Adipocyte (in vitro differentiated cells): Measurements from ENCODE around the gene PCF11.
"Not testable (repeated sequence)": the region's sequence is repeated elsewhere in the genome, so short reads cannot be mapped to it uniquely, and the experiment has no call there.

Experiments
- DNase-seq: peaks from one replicate; pipeline ENCODE4 v3.0.0-alpha.2; 2015; ENCODE audit warnings: low read depth
- H3K27me3 ChIP-seq: replicated peaks from 2 replicates; pipeline ENCODE4 v1.7.0; 2013; ENCODE audit warnings: mild to moderate bottlenecking, low read length, moderate library complexity; ENCODE audit not compliant: control insufficient read depth, insufficient read depth
- H3K36me3 ChIP-seq: 2 replicates; pipeline ENCODE4 v1.7.0; 2013; ENCODE audit warnings: low read length, mild to moderate bottlenecking, moderate library complexity; ENCODE audit not compliant: control insufficient read depth, insufficient read depth, severe bottlenecking
- H3K4me1 ChIP-seq: 2 replicates; pipeline ENCODE4 v1.7.0; 2013; ENCODE audit warnings: mild to moderate bottlenecking, low read length, moderate library complexity; ENCODE audit not compliant: control insufficient read depth, insufficient read depth
- H3K4me3 ChIP-seq: 2 replicates; pipeline ENCODE4 v1.7.0; 2013; ENCODE audit warnings: mild to moderate bottlenecking, low read length, moderate library complexity
- H3K9ac ChIP-seq: 2 replicates; pipeline ENCODE4 v1.7.0; 2013; ENCODE audit warnings: mild to moderate bottlenecking, low read length, moderate library complexity
- H3K9me3 ChIP-seq: 2 replicates; pipeline ENCODE4 v1.7.0; 2013; ENCODE audit warnings: mild to moderate bottlenecking, low read length, moderate library complexity; ENCODE audit not compliant: control insufficient read depth

The PCF11 gene

DNA sequence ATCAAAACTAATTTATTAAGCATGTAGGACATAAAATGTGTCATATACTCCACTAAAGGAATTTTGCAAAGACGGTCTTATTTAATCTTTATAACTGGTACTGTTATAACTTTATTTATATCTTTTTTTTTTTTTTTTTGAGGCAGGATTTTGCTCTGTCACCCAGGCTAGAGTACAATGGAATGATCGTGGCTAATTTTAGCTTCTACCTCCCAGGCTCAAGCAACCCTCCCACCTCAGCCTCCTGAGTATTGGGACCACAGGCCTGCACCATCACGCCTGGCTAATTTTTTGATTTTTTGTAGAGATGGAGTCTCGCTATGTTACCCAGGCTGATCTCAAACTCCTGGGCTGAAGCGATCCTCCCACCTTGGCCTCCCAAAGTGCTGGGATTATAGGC is 31.4 kb upstream of the PCF11 start:
- peaks cover 5% of the 10 kb centered on the region for H3K4me1 ChIP-seq

DNA sequence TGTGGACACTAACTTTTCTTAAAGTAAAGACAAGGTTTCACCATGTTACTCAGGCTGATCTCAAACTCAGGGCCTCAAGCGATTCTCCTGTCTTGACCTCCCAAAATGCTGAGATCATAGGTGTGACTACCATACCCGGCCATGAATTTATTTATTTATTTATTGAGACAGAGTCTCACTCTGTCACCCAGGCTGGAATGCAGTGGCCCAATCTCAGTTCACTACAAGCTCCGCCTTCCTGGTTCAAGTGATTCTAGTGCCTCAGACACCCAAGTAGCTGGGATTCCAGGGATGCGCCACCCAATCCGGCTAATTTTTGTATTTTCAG is 29.7 kb upstream of the PCF11 start:
- no peak for DNase-seq
- H3K4me1 ChIP-seq, result no peaks in the 10 kb centered on the region
- no peak overlapping the region for H3K4me3 ChIP-seq
- H3K9ac ChIP-seq, result no peak overlapping the region
- H3K9me3 ChIP-seq, result no peaks in the 10 kb centered on the region
- no peaks in the 10 kb centered on the region for H3K36me3 ChIP-seq
- H3K27me3 ChIP-seq, result no peaks in the 10 kb centered on the region

More for the DNA sequence above, 31.4 kb upstream of the PCF11 start:
- Histone ChIP-seq H3K4me3 (no peak overlapping the region), H3K36me3 (no peaks in the 10 kb centered on the region), H3K9ac (no peak overlapping the region), H3K9me3 (no peaks in the 10 kb centered on the region), H3K27me3 (no peaks in the 10 kb centered on the region)
- no peak for DNase-seq

DNA sequence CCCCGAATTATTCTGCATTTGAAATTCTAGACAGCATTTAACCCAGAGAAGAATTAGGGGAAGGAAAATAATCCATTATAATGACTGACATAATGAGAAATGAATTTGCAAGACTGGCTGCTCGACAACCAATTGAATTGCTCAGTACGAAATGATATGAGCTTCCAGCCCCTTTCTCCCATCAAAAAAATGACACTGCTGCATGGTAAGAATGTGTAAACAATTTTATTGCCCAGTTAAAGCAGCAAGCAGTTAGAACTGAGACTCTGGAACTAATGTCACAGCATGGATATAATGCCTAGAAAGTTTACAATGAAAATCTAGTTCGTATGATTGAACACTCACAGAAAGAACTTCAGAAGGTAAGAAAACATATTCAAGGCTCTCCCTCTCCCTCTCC is 24.7 kb upstream of the PCF11 start:
- Histone ChIP-seq H3K4me3 (no peak overlapping the region), H3K36me3 (no peaks in the 10 kb centered on the region), H3K9ac (no peak overlapping the region), H3K4me1 (no peaks in the 10 kb centered on the region), H3K27me3 (no peaks in the 10 kb centered on the region), H3K9me3 (no peaks in the 10 kb centered on the region)
- no peak for DNase-seq

DNA sequence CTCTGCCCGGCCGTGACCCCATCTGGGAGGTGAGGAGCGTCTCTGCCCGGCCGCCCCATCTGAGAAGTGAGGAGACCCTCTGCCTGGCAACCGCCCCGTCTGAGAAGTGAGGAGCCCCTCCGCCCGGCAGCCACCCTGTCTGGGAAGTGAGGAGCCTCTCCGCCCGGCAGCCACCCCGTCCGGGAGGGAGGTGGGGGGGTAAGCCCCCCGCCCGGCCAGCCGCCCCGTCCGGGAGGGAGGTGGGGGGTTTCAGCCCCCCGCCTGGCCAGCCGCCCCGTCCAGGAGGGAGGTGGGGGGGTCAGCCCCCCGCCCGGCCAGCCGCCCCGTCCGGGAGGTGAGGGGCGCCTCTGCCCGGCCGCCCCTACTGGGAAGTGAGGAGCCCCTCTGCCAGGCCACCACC is 23.7 kb upstream of the PCF11 start:
- not testable (repeated sequence) for H3K27me3 ChIP-seq, DNase-seq, H3K4me3 ChIP-seq, H3K9ac ChIP-seq, H3K36me3 ChIP-seq, H3K4me1 ChIP-seq, H3K9me3 ChIP-seq

DNA sequence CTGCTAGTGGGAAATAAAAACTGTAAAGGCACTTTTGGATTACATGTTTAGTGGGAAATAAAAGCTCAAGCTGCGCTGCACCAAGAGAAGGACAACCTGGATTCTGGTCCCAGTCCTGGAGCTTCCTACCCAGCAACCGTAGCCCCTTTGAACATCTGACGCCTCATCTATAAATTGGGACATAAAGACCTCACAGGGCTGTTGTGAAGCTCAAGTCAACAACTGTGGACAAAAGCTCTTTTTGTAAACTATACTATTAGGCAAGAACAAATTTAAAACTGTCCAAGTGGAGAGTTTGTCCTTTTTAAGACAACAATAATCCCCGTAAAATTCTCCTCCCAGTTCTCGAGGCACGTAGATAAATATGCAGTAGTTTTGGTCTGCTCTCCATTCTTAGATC is 17.6 kb upstream of the PCF11 start:
- DNase-seq, result no peak
- Histone ChIP-seq H3K4me3 (no peak overlapping the region), H3K36me3 (no peaks in the 10 kb centered on the region), H3K9ac (no peak overlapping the region), H3K27me3 (no peaks in the 10 kb centered on the region), H3K4me1 (no peaks in the 10 kb centered on the region), H3K9me3 (no peaks in the 10 kb centered on the region)

DNA sequence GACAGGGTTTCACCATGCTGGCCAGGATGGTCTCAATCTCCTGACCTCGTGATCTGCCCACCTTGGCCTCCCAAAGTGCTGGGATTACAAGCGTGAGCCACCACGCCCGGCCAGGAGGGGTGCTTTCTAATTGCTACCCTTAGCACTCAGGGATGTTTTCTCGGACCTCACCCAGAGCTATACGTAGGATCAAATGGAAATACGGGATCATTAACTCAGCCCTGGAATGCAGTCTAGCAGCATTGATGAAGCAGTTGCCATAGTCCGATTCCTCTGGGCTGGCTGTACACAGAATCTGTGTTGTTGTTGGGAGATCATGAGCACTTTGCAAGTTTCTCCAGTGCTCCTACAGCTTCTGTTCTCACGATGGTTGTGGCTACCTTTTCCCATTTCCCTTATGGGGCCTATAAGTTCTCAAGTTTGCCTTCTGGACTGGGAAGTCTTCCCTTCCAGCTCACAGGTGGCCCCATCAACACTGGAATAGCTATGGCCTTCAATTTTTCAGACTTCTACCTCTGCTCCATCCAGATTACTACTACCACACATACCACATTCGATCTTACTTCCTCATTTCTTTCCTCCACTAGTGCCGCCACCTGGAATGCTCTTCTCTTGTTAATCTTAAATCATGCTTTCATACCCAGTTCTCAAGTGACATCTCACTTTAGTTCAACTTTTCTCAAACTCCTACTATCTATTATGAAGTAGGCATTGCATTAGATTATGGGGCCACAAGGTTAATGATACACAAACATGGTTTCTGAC is 16.1 kb upstream of the PCF11 start:
- no peaks in the 10 kb centered on the region for H3K36me3 ChIP-seq
- H3K27me3 ChIP-seq, result no peaks in the 10 kb centered on the region
- no peak overlapping the region for H3K4me3 ChIP-seq
- H3K9ac ChIP-seq, result no peak overlapping the region
- no peak for DNase-seq
- H3K4me1 ChIP-seq, result no peaks in the 10 kb centered on the region
- H3K9me3 ChIP-seq, result no peaks in the 10 kb centered on the region

DNA sequence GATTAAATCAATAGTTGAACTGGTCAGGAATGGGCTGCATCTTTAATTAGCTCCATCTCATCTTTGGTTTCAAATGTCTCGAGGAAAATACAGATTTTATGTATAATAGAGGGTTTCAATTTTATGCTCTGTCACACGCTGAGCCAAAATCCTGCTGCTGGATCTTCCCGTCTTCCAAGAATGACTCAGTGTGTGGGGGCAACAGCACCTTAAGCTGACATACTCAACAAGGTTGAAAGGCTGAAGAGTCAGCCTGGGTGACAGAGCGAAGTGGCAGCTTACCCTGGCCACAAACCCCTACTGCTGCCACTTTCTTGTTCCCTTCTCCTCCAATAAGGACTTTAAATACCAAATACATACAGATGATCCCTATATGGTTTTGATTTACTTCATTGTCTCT is 9.0 kb upstream of the PCF11 start:
- H3K27me3 ChIP-seq, result no peaks in the 10 kb centered on the region
- no peaks in the 10 kb centered on the region for H3K4me1 ChIP-seq
- H3K4me3 ChIP-seq, result no peak overlapping the region
- no peaks in the 10 kb centered on the region for H3K9me3 ChIP-seq
- H3K9ac ChIP-seq, result no peak overlapping the region
- no peak for DNase-seq
- H3K36me3 ChIP-seq, result no peaks in the 10 kb centered on the region

DNA sequence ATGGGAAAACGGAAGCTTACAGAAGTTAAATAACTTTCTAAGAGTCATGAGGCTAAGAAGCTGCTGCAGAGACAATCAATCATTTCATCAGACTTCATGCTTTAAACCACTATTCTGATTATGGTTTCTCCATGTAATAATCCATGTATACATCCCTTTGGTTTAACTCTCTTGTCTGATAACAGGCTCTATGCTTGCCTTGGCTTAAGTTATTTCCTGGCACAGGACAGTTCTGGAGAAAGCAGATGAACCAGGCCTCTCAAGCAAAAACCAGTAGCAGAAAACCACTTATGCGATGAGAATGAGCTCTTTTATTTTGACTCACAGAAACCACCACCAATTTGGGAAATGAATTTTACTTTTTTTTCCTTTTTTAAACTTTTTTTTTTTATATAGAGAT is 6.5 kb upstream of the PCF11 start:
- no peak overlapping the region for H3K4me3 ChIP-seq
- H3K9ac ChIP-seq, result no peak overlapping the region
- H3K36me3 ChIP-seq, result no peaks in the 10 kb centered on the region
- no peak for DNase-seq
- H3K27me3 ChIP-seq, result no peaks in the 10 kb centered on the region
- no peaks in the 10 kb centered on the region for H3K4me1 ChIP-seq
- no peaks in the 10 kb centered on the region for H3K9me3 ChIP-seq

DNA sequence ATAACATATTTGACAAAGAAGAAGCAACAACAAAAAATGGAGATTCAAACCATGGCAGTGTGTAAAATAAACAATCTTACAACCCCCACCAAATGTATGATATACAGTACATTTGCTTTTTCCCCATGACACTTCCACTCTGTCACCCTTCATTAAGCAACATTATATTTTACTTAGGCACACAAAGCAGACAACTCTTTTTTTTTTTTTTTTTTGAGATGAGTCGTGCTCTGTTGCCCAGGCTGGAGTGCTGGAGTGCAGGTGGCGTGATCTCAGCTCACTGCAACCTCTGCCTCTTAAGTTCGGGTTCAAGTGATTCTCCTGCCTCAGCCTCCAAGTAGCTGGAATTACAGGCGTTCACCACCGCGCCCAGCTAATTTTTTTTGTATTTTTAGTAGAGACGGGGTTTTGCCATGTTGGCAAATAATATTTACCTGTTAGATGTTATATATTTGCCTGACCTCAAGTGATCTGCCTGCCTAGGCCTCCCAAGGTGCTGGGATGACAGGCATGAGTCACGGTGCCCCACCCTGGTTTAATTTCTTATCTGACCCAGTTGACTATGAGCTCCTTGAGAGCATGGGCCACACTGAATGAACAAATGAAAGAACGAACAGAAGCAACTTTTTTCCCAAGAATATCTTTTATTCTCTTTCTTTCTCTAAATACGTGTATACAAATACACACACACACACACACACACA is 5.5 kb upstream of the PCF11 start:
- Histone ChIP-seq H3K27me3 (no peaks in the 10 kb centered on the region), H3K36me3 (no peaks in the 10 kb centered on the region), H3K4me3 (no peak overlapping the region), H3K9ac (no peak overlapping the region), H3K4me1 (no peaks in the 10 kb centered on the region), H3K9me3 (no peaks in the 10 kb centered on the region)
- no peak for DNase-seq

DNA sequence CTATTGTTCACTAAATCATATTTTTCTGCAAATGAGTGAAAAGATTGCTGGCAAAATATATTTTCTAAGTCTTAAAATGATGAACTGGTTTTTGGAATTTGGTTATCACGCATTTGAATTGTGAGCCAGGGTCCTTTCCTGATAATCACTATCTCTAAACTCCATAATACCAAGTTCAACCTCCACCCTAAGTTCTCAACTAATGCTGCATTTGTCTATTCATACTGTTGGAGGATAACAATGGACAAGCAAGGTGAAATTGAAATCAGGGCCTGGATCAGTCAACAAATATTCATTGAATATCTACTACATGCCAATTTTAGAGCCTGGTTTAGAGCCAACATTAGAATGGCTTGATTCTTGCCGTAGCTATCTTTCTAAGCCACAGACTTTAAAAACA is 4.7 kb upstream of the PCF11 start:
- H3K36me3 ChIP-seq, result no peaks in the 10 kb centered on the region
- no peaks in the 10 kb centered on the region for H3K9me3 ChIP-seq
- no peaks in the 10 kb centered on the region for H3K27me3 ChIP-seq
- no peaks in the 10 kb centered on the region for H3K4me1 ChIP-seq
- no peak overlapping the region for H3K9ac ChIP-seq
- H3K4me3 ChIP-seq, result no peak overlapping the region
- no peak for DNase-seq

DNA sequence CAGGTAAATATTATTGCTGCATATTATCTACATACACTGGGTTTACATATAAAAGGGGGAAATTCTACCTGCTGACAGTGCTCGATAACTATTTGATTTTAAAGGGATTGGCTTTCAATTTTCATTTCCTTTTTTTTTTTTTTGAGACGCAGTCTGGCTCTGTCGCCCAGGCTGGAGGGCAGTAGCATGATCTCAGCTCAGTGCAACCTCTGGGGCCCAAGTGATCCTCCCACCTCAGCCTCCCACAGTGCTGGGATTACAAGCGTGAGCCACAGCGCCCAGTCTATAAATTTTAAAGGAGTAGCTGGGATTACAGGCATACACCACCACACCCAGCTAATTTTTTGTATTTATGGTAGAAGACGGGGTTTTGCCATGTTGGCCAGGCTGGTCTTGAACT is 3.2 kb upstream of the PCF11 start:
- Histone ChIP-seq H3K36me3 (no peaks in the 10 kb centered on the region), H3K9me3 (no peaks in the 10 kb centered on the region), H3K4me1 (no peaks in the 10 kb centered on the region), H3K4me3 (no peak overlapping the region), H3K27me3 (no peaks in the 10 kb centered on the region), H3K9ac (no peak overlapping the region)
- no peak for DNase-seq
